Peyer's patch (tissue), 4 donors: ENCODE results near the gene STIM2.

Experiments used
- POLR2A ChIP-seq, 2 donors: fragments of 450-650 bp; IDR thresholded peaks; one replicate each; pipeline ENCODE4 v1.5.1; 2017; ENCODE audit warnings: antibody characterized with exemption in 2 of 2, mild to moderate bottlenecking in 2 of 2, moderate library complexity in 2 of 2
- TF ChIP-seq, protein P1 (sequence below), 6 experiments: fragments of 450-650 bp in 4 of 6; fragments of 200-600 bp in 2 of 6; sonication (generic) in 1 of 6; IDR thresholded peaks; one replicate each; pipeline ENCODE4 v1.5.1; 2017 to 2019; ENCODE audit warnings: antibody characterized with exemption in 6 of 6, mild to moderate bottlenecking in 3 of 6, moderate library complexity in 1 of 6

DNA sequence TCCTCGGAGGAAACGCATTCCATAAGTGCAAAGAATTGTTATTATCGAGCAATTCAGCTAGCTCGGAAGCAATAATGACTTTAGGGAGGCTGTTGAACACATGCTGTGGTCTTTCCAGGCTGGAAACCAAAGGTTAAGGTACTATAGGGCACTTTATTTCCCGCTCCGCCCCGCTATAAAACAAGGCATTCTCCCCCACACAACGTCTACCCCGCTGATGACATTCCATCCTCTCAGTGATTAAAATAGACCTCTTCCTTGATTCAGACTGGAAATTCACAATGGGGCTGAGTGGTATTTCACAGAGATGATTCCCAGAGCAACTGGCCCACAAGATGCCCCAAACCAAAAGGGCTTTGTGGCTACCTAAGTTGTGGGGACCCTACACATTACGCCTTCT is 196.4 kb downstream of the STIM2 start:
- TF ChIP-seq, protein P1, sequence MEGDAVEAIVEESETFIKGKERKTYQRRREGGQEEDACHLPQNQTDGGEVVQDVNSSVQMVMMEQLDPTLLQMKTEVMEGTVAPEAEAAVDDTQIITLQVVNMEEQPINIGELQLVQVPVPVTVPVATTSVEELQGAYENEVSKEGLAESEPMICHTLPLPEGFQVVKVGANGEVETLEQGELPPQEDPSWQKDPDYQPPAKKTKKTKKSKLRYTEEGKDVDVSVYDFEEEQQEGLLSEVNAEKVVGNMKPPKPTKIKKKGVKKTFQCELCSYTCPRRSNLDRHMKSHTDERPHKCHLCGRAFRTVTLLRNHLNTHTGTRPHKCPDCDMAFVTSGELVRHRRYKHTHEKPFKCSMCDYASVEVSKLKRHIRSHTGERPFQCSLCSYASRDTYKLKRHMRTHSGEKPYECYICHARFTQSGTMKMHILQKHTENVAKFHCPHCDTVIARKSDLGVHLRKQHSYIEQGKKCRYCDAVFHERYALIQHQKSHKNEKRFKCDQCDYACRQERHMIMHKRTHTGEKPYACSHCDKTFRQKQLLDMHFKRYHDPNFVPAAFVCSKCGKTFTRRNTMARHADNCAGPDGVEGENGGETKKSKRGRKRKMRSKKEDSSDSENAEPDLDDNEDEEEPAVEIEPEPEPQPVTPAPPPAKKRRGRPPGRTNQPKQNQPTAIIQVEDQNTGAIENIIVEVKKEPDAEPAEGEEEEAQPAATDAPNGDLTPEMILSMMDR (IDR thresholded peaks at IDR 0.05) = no peak
- TF ChIP-seq POLR2A (IDR thresholded peaks at IDR 0.05) = no peak
